Measurements from ENCODE around the gene TMEM9.
A peak's percentile ranks its signal among the peaks of the same experiment; 100 is the strongest.

The TMEM9 gene

DNA sequence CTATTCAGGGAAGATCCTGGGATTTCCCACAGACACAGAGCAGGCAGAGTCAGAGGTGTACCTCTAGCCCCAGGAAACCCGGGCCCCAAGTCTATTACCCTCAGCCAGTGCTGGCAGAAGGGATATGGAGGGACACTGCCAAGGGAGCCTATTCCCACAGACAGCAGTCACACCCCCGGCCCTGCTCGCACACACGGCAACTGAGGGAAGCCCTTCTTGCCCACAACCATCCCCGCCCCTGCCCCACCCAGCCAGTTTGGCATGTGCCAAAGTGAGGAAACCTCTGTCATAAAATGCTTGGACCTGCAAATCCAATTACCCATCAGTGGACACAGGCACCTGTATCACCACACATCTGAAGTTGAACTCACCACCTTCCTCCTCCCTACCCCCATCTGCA is 48.6 kb downstream of the TMEM9 start:
- Histone ChIP-seq H3K27me3 (ENCODE audit: insufficient read depth, insufficient read length) (peaks cover 73% of the 10 kb centered on the region), H3K9me3 (ENCODE audit: insufficient read depth, low read length) (no peaks in the 10 kb centered on the region), H3K4me1 (ENCODE audit: insufficient read depth, insufficient read length) (peaks cover 19% of the 10 kb centered on the region), H3K36me3 (ENCODE audit: insufficient read depth, insufficient read length, low read length) (no peaks in the 10 kb centered on the region), H3K4me3 (ENCODE audit: insufficient read length, low read depth) (no peak overlapping the region), H3K9ac (ENCODE audit: insufficient read length, low read depth) (no peak overlapping the region)
- TF ChIP-seq SUZ12 (IDR thresholded peaks at IDR 0.05; ENCODE audit: extremely low read depth, insufficient read depth, insufficient read length) (no peak), ZNF274 (IDR thresholded peaks at IDR 0.05; ENCODE audit: low read depth, low read length) (no peak), YY1 (IDR thresholded peaks at IDR 0.05; ENCODE audit: insufficient read depth, insufficient read length) (no peak)
- DNase-seq (ENCODE audit: low read depth, low spot score): no peak

DNA sequence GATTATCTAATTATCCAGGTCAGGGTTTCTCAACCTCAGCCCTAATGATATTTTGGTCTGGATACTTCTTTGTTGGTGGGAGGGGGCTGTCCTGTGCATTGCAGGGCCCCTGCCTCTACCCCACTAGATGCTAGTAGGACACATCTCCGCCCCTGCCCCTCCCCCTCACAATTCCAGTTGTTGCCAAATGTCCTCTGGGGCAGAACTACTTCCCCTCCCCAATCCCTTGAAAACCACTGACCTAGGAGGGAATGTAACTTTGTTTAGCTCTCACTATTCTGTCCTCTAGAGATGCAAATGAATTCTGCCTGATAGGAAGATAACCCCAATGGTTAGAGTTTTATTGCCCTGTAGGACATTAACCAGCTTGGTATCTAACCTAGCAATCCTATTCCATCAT is 50.1 kb downstream of the TMEM9 start:
- Histone ChIP-seq H3K36me3 (ENCODE audit: insufficient read depth, insufficient read length, low read length) (no peaks in the 10 kb centered on the region), H3K9me3 (ENCODE audit: insufficient read depth, low read length) (no peaks in the 10 kb centered on the region), H3K4me1 (ENCODE audit: insufficient read depth, insufficient read length) (peaks cover 25% of the 10 kb centered on the region), H3K4me3 (ENCODE audit: insufficient read length, low read depth) (no peak overlapping the region), H3K27me3 (ENCODE audit: insufficient read depth, insufficient read length) (peaks cover 69% of the 10 kb centered on the region), H3K9ac (ENCODE audit: insufficient read length, low read depth) (no peak overlapping the region)
- DNase-seq (ENCODE audit: low read depth, low spot score): peak; percentile 30
- TF ChIP-seq YY1 (IDR thresholded peaks at IDR 0.05; ENCODE audit: insufficient read depth, insufficient read length) (no peak), SUZ12 (IDR thresholded peaks at IDR 0.05; ENCODE audit: extremely low read depth, insufficient read depth, insufficient read length) (no peak), ZNF274 (IDR thresholded peaks at IDR 0.05; ENCODE audit: low read depth, low read length) (no peak)

DNA sequence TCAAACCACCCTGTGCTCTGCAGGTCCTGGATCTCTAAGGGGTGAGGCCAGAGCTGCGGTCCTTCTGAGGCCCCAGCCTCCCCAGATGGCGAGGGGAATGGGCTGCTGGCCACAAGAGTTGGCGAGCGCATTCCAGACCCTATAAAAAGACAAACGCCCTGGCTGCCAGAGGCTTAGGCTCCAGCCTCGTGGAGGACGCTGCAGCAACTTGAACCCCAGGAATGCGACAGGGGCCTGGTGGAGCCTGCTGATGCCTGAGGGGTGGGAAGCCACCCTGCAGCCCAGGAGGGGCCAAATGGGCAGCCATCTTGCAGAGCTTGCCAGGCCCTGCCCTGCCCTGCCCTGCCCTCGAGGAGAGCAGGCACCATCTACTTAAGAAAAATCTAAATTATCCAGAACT is 50.6 kb downstream of the TMEM9 start:
- no peak for DNase-seq (ENCODE audit: low read depth, low spot score)
- Histone ChIP-seq H3K9me3 (ENCODE audit: insufficient read depth, low read length) (no peaks in the 10 kb centered on the region), H3K9ac (ENCODE audit: insufficient read length, low read depth) (no peak overlapping the region), H3K4me1 (ENCODE audit: insufficient read depth, insufficient read length) (peaks cover 28% of the 10 kb centered on the region), H3K4me3 (ENCODE audit: insufficient read length, low read depth) (no peak overlapping the region), H3K36me3 (ENCODE audit: insufficient read depth, insufficient read length, low read length) (no peaks in the 10 kb centered on the region), H3K27me3 (ENCODE audit: insufficient read depth, insufficient read length) (peaks cover 70% of the 10 kb centered on the region)
- no peak for TF ChIP-seq SUZ12 (IDR thresholded peaks at IDR 0.05; ENCODE audit: extremely low read depth, insufficient read depth, insufficient read length)
- TF ChIP-seq YY1 (IDR thresholded peaks at IDR 0.05; ENCODE audit: insufficient read depth, insufficient read length): no peak
- TF ChIP-seq ZNF274 (IDR thresholded peaks at IDR 0.05; ENCODE audit: low read depth, low read length): no peak

DNA sequence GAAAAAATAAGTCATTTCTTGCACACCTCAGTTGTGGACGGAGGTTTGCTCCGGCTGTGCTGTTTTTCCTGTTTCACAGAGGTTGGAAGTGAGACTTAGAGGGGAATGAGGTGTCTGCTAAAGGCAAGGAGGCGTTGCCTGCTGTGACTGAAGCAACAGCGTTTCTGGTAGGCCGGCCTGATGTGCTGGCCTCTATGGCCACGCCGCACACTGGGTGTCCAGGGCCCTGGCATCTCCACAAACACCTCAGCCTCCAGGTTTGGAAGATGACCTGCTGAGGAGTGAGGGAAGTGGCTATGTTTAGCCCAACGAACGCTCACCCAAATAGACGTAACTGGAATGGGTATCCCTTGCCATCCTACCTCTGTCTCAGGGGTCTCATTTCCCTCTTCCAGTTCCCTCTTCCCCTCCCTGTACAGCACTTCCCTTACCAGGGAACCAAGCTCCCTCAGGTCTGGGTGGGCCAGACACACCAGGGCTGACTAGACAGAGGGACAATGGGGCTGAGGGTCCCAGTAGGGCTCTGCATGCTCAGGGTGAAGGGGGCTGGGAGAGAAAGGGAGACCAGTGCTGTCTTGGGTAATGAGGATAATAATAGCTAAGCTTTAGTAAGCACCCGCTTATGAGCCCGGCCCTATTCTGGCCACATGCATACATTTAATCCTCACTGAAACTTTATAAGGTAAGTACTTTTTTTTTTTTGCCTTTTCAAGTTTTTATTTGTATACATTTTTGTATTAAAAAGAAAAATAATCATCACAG is 53.9 kb downstream of the TMEM9 start:
- DNase-seq (ENCODE audit: low read depth, low spot score): no peak
- TF ChIP-seq SUZ12 (IDR thresholded peaks at IDR 0.05; ENCODE audit: extremely low read depth, insufficient read depth, insufficient read length) (no peak), YY1 (IDR thresholded peaks at IDR 0.05; ENCODE audit: insufficient read depth, insufficient read length) (no peak), ZNF274 (IDR thresholded peaks at IDR 0.05; ENCODE audit: low read depth, low read length) (no peak)
- Histone ChIP-seq H3K9me3 (ENCODE audit: insufficient read depth, low read length) (no peaks in the 10 kb centered on the region), H3K4me1 (ENCODE audit: insufficient read depth, insufficient read length) (peaks cover 23% of the 10 kb centered on the region), H3K4me3 (ENCODE audit: insufficient read length, low read depth) (no peak overlapping the region), H3K27me3 (ENCODE audit: insufficient read depth, insufficient read length) (peaks cover 65% of the 10 kb centered on the region), H3K36me3 (ENCODE audit: insufficient read depth, insufficient read length, low read length) (no peaks in the 10 kb centered on the region), H3K9ac (ENCODE audit: insufficient read length, low read depth) (no peak overlapping the region)

DNA sequence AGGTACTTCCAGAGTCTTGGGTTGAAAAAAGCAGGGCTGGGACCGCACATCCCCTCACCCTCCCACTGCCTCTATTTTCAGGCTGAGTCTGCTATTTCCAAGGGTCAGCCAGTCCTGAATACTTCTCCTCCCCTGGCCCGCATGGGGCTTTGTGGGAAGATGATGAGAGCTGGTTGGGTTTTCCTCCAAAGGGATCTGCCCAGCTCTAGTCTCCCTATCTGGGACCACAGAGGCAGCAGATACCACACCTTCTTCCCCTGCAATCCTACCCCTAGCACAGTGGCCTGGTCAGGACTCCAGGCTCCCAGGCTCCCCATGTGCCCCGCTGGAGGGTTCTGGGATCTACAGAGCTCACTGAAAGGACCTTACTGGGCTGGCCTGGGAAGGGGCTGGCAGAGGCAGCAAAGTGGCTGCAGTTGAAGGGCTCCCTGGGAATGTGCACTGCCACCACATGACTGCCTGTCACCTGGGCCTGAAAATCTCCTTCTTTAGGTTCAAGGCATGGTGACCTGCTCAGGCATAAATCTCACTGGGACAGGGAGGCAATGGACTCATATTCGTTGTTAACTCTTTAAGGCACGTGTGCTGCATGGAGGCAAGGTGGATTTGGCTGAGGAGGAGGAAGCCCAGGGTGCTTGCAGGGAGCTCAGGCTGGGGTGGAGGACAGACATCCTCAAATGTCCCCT is 55.1 kb downstream of the TMEM9 start:
- Histone ChIP-seq H3K4me3 (ENCODE audit: insufficient read length, low read depth) (no peak overlapping the region), H3K27me3 (ENCODE audit: insufficient read depth, insufficient read length) (peaks cover 57% of the 10 kb centered on the region), H3K36me3 (ENCODE audit: insufficient read depth, insufficient read length, low read length) (no peaks in the 10 kb centered on the region), H3K9me3 (ENCODE audit: insufficient read depth, low read length) (no peaks in the 10 kb centered on the region), H3K4me1 (ENCODE audit: insufficient read depth, insufficient read length) (peaks cover 28% of the 10 kb centered on the region), H3K9ac (ENCODE audit: insufficient read length, low read depth) (no peak overlapping the region)
- no peak for TF ChIP-seq ZNF274 (IDR thresholded peaks at IDR 0.05; ENCODE audit: low read depth, low read length)
- TF ChIP-seq SUZ12 (IDR thresholded peaks at IDR 0.05; ENCODE audit: extremely low read depth, insufficient read depth, insufficient read length): no peak
- TF ChIP-seq YY1 (IDR thresholded peaks at IDR 0.05; ENCODE audit: insufficient read depth, insufficient read length): no peak
- DNase-seq (ENCODE audit: low read depth, low spot score): no peak

DNA sequence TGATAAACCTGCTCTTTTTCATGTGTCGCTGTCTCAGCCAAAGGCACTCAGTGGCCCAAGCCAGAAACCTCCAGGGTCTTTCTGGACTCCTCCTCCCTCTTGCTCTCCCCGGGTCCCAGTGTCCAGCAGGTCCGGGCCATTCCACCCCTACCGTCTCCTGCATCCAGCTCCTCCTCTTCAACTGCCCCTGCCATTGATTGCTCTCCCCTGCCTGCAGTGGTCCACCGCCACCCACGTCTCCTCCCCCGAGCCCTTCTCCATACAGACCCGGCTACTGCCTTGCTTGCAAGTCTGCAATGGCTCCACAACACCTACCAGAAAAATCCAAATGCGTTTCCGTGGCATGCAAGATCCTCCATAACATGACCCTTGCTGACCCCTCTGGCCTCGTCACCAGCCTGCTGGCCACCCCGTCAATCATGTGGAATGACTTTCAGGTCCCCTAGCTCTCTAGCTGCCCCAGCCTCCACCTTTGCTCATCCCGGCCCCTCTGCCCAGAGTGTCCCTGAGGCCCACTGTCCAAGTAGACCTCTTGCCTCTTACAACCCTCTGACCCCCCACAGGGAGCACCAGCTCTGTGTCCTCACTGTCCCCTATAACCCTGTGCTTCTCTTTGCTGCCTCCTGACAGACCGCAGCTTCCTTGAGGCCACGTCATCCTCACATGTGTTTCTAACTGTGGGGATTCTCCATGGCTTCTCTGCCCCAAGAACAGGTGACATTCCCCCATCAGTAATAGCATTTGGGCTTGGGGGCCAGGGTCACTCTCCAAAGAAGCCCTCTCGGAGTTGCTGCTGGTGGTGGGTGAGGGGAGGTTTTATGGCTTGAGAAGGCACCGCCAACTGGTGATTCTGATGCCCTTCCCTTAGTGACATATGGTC is 57.1 kb downstream of the TMEM9 start:
- Histone ChIP-seq H3K4me3 (ENCODE audit: insufficient read length, low read depth) (no peak overlapping the region), H3K36me3 (ENCODE audit: insufficient read depth, insufficient read length, low read length) (no peaks in the 10 kb centered on the region), H3K9ac (ENCODE audit: insufficient read length, low read depth) (no peak overlapping the region), H3K27me3 (ENCODE audit: insufficient read depth, insufficient read length) (peaks cover 45% of the 10 kb centered on the region), H3K9me3 (ENCODE audit: insufficient read depth, low read length) (no peaks in the 10 kb centered on the region), H3K4me1 (ENCODE audit: insufficient read depth, insufficient read length) (peaks cover 26% of the 10 kb centered on the region)
- no peak for DNase-seq (ENCODE audit: low read depth, low spot score)
- TF ChIP-seq YY1 (IDR thresholded peaks at IDR 0.05; ENCODE audit: insufficient read depth, insufficient read length): no peak
- TF ChIP-seq ZNF274 (IDR thresholded peaks at IDR 0.05; ENCODE audit: low read depth, low read length): no peak
- no peak for TF ChIP-seq SUZ12 (IDR thresholded peaks at IDR 0.05; ENCODE audit: extremely low read depth, insufficient read depth, insufficient read length)

All from NT2/D1 (cell line).